Renal cortex interstitium (tissue), 11 donors: ENCODE data around the gene ANKRD33B. TPM values are rescaled to one million over a fixed set of nuclear protein-coding genes. Genes with fewer than 3 reads are reported as not detected.

Source experiments
- DNase-seq, 11 donors: peaks; one replicate each; pipeline ENCODE4 v3.0.0-alpha.2; 2013; ENCODE audit warnings: low read depth in 9 of 11, low spot score in 4 of 11; ENCODE audit errors: extremely low read depth in 1 of 11
- polyA plus RNA-seq, 3 donors: library from polyadenylated mRNA; unstranded; fragments of 120-200 nt; gene quantifications; one replicate each; pipeline ENCODE4 v1.2.1, GENCODE V29; 2013; ENCODE audit not compliant: insufficient read length in 3 of 3

The ANKRD33B gene
- polyA plus RNA-seq, 3 donors: 1.9 to 2.0 (median 2.0) TPM

DNA sequence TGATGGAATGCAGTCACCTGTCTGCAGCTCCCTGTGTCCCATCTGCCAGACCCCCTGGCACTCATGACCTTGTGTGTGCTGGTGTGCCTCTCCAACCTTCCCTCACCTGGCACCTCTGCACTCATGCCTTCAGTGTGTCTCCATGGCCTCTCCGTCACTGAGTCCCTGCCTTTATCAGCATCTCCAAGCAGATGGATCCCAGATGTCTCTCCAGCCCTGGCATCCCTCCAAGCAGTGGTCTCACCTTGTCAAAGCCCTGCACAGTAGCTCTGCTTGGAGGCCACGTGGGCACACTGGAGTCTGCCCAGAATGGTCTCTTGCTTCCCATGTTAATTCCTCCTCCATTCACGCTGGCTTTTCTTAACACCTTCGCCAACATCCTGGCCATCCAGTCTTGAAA, 112.4 kb downstream of the ANKRD33B start:
- no peak for DNase-seq

DNA sequence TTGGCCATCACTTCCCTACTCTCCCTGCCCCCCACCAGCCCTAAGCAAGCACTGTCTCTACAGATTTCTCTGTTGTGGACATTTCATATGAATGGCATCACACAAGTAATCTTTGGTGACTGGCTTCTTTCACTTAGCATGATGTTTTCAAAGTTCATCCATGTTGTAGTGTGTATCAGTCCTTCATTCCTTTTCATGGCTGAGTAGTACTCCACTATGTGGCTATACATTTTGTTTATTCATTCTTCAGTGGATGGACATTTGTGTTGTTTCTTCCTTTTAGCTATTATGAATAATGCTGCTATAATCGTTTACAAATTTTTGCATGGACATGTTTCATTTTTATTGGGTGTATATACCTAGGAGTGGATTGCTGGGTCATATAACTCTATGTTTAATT, 113.1 kb downstream of the ANKRD33B start:
- DNase-seq: no peak

DNA sequence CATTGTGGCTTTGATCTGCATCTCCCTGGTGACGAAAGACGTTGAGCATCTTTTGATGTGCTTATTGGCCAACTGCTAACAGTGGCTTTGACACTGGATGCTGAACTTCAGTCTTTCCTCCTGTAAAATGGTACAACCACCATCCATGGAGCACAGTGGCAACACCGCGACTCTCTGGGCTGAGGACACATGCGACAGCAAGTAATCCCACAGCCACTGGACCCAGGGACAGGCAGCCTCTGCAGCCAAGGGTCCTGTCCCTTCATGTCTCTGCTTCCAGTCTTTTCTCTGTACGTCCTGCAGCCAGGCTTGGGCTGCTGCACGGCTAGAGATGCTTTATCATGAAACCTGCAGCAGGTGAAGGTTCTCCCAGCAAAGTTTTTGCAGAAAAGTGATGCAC, 113.7 kb downstream of the ANKRD33B start:
- DNase-seq: no peak

DNA sequence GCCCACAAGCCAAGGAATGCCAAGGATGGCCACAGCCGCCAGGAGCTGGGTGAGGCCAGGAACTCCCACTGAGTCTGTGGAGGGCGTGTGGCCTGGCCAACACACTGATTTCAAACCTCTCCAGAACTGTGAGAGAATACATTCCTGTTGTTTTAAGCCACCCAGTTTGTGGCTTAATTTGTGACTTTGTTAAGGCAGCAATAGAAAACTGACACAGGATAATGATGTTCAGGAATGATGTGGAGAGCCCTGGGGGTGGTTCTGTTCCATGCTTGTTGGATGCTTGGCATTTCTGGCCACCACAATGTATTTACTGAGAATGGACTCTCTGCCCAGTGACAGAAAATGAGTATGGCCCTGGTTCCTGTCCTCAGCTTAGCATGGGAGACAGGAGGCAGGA, 114.4 kb downstream of the ANKRD33B start:
- DNase-seq: no peak

DNA sequence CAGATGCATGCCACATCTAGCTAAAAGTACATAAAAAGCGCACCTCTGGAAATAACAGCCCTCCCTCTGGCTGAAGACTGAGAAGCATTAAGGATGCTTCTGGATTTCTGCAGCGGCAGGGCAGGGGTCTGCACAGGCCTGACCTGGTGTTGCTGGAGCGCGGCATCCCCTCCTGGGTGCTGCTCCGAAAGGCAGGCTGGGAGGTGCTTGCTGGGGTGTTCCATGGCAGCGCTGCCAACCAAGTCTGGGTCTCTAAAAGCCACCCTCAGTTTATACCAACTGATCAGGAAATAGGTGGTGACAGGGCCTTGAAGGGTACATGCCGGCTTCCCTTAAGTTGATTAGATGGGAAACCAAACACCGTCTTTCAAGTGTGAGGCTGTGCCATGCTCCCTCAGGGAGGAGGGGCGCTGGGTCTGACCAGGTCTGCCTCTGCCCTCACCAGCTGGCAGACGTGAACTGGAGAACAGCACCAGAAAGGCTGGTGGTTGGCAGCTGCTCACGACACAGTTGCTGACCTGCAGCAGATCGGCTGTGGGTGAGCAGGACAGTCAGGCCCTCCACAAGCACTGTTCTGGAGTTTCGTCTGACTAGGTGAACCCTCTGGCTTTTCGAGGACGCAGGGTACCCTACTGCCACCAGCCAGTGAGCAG, 115.6 kb downstream of the ANKRD33B start:
- no peak for DNase-seq

DNA sequence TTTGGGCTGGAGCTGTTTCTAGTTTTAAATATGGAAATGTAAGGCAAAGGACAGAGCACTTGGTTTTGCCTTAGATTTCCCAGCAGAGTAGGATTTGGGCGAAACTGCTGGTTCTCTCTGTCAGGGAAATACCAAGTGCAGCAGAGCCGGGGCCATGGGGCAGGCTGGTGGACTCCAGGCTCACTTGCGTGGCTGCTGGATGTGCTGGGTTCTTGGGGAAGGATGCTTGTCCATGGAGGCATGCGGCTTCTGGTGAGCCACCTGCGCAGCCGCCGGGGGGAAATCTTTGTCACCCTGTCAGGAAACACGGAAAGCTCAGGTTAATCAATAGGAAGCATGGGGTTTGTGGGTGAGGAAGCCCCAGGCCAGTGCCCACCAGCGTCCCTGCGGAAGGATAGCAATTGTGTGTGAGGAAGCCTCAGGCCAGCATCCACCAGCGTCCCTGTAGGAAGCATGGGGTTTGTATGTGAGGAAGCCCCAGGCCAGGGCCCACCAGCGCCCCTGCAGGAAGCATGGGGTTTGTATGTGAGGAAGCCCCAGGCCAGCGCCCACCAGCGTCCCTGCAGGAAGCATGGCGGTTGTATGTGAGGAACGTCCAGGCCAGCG, 117.1 kb downstream of the ANKRD33B start:
- DNase-seq: no peak

DNA sequence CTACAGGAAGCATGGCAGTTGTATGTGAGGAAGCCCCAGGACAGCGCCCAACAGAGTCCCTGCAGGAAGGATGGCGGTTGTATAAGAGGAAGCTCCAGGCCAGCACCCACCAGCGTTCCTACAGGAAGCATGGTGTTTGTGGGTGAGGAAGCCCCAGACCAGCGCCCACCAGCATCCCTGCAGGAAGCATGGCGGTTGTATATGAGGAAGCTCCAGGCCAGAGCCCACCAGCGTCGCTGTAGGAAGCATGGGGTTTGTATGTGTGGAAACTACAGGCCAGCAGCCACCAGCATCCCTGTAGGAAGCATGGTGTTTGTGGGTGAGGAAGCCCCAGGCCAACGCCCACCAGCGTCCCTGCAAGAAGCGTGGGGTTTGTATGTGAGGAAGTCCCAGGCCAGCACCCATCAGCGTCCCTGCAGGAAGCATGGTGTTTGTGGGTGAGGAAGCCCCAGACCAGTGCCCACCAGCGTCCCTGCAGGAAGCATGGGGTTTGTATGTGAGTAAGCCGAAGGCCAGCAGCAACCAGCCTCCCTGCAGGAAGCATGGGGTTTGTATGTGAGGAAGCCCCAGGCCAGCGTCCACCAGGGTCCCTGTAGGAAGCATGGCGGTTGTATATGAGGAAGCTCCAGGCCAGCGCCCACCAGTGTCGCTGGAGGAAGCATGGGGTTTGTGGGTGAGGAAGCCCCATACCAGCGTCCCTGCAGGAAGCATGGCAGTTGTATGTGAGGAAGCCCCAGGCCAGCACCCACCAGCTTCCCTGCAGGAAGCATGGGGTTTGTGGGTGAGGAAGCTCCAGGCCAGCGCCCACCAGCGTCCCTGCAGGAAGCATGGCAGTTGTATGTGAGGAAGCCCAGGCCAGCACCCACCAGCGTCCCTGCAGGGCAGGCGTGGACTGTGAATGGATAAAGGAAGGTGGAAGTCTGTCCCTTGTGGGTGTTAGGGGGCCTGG, 118.1 kb downstream of the ANKRD33B start:
- DNase-seq: no peak

DNA sequence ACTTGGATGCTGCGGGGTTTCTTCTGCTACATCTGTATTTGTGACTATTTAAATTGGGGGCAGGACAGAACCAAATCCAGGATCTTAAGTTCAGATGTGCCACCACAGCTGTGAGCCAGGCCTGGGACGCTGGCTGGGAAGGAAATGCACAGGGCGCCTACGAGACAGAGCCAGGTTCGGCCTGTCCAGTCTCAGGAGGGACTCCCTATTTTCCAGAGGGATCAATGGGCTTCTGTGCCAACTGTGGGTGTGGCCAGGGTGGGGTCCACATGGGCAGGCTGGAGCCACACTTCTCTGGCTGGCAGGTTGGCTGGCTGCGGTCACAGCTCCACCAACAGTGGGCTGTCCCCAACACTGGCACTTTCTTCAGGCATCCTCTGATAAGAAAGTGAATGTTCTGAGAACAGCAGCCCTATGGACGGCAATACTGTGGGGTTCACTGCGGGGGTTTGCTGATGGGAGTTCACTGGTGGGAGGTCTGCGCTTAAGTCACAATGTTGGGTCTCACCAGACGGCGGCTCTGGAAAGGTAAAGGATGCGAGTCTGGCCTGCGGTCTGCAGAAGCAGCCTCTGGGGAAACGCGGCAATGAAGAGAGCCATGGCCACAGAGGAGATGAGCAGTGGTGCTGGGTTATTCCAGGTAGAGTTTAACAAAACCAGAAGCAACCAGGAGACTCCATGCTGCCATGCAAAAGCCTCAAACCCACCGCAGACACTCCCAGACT, 119.1 kb downstream of the ANKRD33B start:
- DNase-seq: no peak

DNA sequence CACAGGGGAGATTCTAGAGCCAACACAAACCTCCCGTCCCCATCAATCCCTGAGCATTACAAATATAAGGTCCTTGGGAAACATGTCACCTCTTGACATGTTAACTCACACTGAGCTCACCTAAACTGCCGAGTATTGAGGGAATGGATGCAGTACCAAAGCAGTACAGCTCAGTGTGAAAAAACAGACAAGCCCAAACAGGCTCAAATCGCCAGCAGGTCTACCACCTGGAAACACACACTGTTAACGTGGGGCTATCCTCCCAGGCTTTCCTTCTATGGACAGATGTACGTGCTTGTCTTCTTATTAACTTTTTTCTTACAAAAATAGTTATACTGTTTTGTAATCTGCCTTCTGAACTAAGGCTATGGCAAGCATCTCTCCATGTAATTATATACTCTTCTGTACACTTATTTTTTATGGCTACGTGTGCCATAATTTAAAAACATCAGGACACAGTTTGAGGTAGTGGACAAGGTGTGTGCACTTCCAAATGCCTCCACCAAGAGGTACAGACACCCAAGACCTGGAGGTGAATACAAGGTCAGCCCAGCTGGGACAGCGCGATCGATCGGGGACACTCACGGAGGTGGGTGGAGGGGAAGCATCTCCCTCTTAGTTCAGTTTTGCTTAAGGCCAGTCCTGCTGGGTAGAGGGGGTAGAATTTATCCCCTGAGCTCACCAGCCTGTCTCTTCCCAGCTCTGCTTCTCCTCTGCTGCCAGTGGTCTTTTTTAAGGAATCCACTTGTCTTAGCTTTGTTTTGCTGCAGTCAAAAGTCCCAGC, 120.6 kb downstream of the ANKRD33B start:
- DNase-seq: no peak

DNA sequence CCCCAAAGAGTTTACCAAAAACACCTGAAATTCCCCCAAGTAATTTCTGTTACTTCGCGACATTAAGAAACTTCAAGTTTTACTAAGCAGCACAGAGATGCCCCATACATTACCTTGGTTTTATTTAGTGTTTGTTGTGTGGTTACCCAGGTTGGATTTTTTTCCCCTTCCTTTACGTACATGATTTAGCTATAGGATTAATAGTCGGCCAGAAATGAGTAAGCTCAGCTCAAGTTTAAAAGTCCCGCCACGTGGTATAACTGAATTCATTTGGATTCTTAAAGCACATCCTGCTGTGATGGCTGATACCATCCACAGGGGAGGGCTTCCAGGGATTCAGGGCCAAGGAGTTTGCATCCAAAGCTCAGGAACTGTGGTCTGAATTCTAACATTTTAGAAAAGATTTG, 121.2 kb downstream of the ANKRD33B start:
- DNase-seq: no peak

DNA sequence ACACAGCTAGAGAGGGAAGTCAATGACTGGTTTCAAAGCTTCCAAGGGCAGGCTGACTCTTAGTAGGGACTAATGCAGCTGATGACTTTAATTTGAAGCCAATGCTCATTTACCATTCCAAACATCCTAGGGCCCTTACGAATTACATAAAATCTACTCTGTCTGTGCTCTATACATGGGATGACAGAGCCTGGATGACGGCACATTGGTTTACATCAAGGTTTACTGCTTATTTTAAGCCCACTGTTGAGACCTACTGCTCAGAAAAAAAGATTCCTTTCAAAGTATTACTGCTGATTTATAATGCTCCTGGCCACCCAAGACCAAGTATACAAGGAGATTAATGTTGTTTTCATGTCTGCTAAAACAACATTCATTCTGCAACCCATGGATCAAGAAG, 123.0 kb downstream of the ANKRD33B start:
- no peak for DNase-seq

DNA sequence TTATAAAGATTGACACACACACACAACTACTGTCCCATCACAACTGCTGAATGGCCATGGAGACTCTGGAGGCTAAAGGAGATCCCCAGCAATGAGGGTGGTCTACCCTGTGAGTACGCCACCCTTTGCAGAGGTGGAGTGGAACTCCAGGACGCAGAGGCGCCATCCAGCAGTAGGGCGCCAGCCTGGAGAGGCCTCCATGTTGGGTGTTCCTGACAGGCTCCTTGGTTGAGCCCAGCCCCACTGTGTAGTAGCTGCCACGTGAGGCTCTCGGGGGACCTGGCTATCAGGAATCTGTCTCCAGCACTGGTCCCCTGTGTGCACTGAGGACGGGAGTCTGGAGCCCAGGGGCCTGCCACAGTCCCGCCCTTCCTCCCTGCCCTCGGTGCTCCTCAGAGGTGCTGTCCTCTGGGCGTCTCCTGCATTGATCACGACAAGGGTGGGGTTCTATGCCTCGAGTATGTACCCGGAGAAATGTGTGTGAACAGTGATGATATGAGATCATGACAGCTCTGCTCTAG, 124.8 kb downstream of the ANKRD33B start:
- DNase-seq: no peak

DNA sequence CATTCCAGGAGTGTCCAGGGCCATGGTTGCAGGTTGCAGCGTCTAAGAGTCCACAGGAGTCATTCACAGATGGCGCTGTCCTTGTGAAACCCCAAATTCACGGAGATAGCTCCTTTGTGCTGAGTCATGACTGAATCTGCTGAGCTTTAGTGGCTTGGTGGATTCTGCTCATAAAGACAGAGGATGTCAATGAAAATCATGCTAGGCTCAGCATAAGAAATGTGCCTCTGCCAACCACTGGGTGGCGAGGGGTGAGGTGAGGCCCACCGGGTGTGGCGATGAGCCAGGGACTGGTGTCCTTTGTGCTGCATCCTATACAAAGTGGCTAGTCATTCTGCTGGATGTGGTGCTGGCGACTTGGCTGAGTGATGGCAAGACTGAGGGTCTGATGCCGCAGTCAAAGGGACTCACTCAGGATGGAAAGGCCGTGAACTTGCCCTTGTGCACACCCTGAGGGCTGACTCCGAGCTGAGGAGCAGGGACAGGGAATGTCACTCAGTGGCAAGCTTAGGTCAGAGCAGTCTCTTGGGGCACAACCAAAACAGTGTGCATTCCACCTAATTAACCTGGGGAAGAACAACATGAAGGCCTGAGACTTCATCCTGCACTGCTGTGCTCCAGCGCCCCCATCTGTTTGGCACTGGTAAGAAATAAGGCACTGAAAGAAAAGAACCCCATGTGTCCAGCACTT, 125.7 kb downstream of the ANKRD33B start:
- no peak for DNase-seq

DNA sequence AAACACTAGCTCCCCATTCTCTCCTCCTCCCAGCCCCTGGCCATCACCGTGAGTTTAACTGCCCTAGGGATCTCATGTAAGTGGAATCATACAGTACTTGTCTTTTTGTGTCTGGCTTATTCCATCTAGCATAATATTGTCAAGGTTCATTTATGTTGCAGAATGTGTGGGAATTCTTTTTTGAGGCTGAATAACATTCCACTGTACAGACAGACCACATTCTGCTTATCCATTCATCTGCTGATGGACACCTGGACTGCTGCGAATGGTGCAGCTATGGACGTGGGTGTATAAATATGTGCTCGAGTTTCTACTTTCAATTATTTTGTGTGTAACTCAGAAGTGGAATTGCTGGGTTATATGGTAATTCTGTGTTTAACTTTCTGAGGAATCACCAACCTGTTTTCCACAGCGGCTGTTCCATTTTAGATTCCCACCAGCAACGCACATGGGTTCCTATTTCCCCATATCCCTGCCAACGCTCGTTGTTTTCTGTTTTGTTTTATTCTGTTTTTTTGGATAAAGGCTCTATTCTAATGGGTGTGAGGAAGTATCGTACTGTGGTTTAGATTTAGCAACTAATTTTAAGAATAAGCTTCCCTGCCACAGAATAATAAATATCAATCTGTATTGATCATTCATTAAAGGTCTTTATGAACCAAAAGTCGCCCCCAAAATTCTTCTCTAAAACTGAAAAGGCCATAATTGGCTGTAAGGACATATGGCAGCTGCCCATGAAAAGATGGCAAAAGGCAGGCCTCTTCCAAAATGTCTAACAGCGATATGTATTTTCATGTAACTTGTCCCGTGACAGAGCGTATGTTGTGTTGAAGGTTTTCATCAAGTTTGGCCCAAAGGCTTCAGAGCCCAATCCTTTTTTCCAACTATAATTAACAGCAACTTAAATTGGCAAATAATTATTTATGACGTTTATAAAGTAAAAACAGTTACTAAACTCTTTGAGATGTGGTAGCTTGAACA, 126.9 kb downstream of the ANKRD33B start:
- DNase-seq: no peak

DNA sequence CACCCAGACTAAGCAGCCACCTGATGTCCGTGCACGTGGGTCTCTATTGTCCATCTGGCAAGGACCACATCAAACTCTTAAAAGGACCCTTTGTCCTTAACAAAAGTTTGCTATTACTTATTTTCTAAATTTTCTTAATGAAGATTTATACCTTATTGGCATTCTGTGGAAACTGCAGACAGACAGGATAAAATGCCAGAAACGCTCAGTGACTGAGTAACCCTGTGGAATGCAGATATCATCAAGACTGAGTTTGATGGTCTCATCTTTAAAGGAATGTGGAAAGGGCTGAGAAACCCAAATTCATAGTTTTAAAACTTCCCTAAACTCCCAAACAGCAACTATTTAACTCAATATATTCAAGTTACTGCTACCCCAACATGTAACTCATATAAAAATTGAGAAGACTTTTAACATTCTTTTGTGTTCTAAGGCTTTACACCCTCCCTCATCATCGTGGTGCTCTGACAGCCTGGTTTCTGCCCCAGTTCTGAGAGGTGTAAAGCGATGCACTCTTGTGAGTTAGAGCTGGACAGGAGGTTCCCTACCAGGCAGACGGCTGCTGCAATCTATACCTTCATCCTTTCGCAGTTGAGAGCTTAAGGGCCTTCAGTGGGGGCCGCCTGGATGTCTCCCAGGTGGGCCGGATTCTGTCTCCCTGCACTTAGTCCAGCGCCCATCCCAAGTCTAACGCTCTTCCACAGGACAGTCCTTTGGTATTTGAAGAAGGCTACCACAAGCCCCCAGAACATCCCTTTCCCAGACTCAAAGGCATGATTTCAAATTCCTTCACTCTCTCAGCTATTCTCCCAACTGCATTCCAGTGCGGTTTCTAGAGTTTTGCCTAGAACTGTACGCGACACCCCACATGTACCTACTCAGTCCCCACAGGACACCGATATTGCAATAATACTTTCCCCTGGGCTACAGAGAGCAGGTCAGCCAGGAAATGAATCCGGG, 128.2 kb downstream of the ANKRD33B start:
- no peak for DNase-seq
